Testis (tissue), 2 donors: ENCODE results near the gene FBLN2.

Experiments
- POLR2A ChIP-seq: fragments of 450-650 bp; IDR thresholded peaks from one replicate; pipeline ENCODE4 v1.6.1; 2017; ENCODE audit warnings: antibody characterized with exemption, mild to moderate bottlenecking, moderate library complexity
- TF ChIP-seq, protein P1 (sequence below), 3 experiments: fragments of 450-650 bp in 2 of 3; fragments of 200-600 bp in 1 of 3; sonication (generic) in 1 of 3; IDR thresholded peaks; one replicate each; pipeline ENCODE4 v1.5.1; 2016 to 2019; ENCODE audit warnings: antibody characterized with exemption in 3 of 3, mild to moderate bottlenecking in 2 of 3, moderate library complexity in 1 of 3

DNA sequence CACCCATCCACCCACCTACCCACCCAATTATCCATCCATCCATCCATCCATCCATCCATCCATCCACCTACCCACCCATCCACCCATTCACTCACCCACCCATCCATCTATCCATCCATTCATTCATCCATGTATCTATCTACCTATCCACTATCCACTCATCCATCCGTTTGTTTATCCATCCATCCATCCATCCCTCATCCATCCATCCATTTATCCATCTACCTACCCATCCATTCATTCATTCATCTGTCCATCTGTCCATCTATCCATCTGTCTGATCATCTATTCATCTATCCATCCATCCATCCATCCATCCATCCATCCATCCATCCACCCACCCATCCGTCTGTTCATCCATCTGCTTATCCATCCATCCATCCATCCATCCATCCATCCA, 65.7 kb downstream of the FBLN2 start:
- TF ChIP-seq, protein P1, sequence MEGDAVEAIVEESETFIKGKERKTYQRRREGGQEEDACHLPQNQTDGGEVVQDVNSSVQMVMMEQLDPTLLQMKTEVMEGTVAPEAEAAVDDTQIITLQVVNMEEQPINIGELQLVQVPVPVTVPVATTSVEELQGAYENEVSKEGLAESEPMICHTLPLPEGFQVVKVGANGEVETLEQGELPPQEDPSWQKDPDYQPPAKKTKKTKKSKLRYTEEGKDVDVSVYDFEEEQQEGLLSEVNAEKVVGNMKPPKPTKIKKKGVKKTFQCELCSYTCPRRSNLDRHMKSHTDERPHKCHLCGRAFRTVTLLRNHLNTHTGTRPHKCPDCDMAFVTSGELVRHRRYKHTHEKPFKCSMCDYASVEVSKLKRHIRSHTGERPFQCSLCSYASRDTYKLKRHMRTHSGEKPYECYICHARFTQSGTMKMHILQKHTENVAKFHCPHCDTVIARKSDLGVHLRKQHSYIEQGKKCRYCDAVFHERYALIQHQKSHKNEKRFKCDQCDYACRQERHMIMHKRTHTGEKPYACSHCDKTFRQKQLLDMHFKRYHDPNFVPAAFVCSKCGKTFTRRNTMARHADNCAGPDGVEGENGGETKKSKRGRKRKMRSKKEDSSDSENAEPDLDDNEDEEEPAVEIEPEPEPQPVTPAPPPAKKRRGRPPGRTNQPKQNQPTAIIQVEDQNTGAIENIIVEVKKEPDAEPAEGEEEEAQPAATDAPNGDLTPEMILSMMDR (IDR thresholded peaks at IDR 0.05) = no peak
- TF ChIP-seq POLR2A = no peak
